GM19240 (cell line): ENCODE measurements around the gene PSMD5.
A peak's percentile ranks its signal among the peaks of the same experiment; 100 is the strongest.

Experiments
- DNase-seq: peaks from one replicate; pipeline ENCODE4 v3.0.0; 2011; ENCODE audit warnings: low spot score; ENCODE audit not compliant: insufficient read length

PSMD5 gene

GRCh38 chr9:120842685-120843485 is at the start of gene PSMD5:
TSS of gene PSMD5 (minus strand) at chr9:120842922. CDS start at chr9:120842909, 13 bp downstream.
- DNase-seq = peak; percentile 94

GRCh38 chr9:120891884-120892747 is 49.4 kb upstream of the PSMD5 start:
- peak; percentile 31 for DNase-seq

GRCh38 chr9:120891245-120891883 is 48.6 kb upstream of the PSMD5 start:
- DNase-seq = no peak

GRCh38 chr9:120890320-120891244 is 47.9 kb upstream of the PSMD5 start:
- DNase-seq = no peak

GRCh38 chr9:120889606-120890271 is 47.0 kb upstream of the PSMD5 start:
- no peak for DNase-seq

- no peak for DNase-seq
These were observed 45.9 kb upstream of the PSMD5 start for GRCh38 chr9:120888626-120889025.

GRCh38 chr9:120886490-120886967 is 43.8 kb upstream of the PSMD5 start:
- DNase-seq = no peak

- DNase-seq = no peak
These were observed 43.2 kb upstream of the PSMD5 start for GRCh38 chr9:120885958-120886357.

GRCh38 chr9:120885457-120885856 is 42.7 kb upstream of the PSMD5 start:
- no peak for DNase-seq

GRCh38 chr9:120883608-120883996 is 40.9 kb upstream of the PSMD5 start:
- DNase-seq = no peak

- no peak for DNase-seq
These were observed 40.3 kb upstream of the PSMD5 start for GRCh38 chr9:120882935-120883607.

- no peak for DNase-seq
These were observed 36.7 kb upstream of the PSMD5 start for GRCh38 chr9:120879446-120879845.

GRCh38 chr9:120878188-120879130 is 35.7 kb upstream of the PSMD5 start:
- DNase-seq = no peak

GRCh38 chr9:120877276-120878034 is 34.7 kb upstream of the PSMD5 start:
- peak; percentile 53 for DNase-seq

- no peak for DNase-seq
These were observed 34.1 kb upstream of the PSMD5 start, which contains the start of gene PHF19 for GRCh38 chr9:120876842-120877240. TSS of gene PHF19 (minus strand) at chr9:120877188. CDS start at chr9:120874741, 2,447 bp downstream.

GRCh38 chr9:120875954-120876841 is 33.5 kb upstream of the PSMD5 start:
- DNase-seq = peak; percentile 70

- DNase-seq = no peak
These were observed 32.9 kb upstream of the PSMD5 start for GRCh38 chr9:120875643-120875953.
